Measurements from ENCODE around the gene PASK. TPM values are rescaled to one million over a fixed set of nuclear protein-coding genes. Genes with fewer than 3 reads are reported as not detected.

PASK gene
- polyA plus RNA-seq, 3 donors, result 0.56 to 4.3 (median 0.70) TPM

GRCh38 chr2:241153616-241154015 is 4.3 kb upstream of the PASK start:
- peaks cover 0 to 2% (median under 1%) of the 10 kb centered on the region in 3 donors for H3K27me3 Mint-ChIP-seq (ENCODE audit: low read depth in 3 of 3)
- intact Hi-C loops (cut with micrococcal nuclease), result loop anchor here (5.0 to 10.0 kb wide), 3 partner anchors 159 to 204 kb away; partner anchors contain the start of genes FARP2 (in 1 of the 2), HDLBP (in 1 of the 2), SEPTIN2 (in 1 of the 2) and SNED1 (in 1 of the 2)
- Histone ChIP-seq H4K20me1 (ENCODE audit: insufficient read depth, low read length) (peaks cover 37% of the 10 kb centered on the region), H3K79me2 (ENCODE audit: insufficient read depth, low read length) (peaks cover 33% of the 10 kb centered on the region), H3K36me3 (replicated peaks in 1 of 2; ENCODE audit: control insufficient read depth in 1 of 2, insufficient read depth in 2 of 2, low read length in 2 of 2) (peaks cover 19 to 44% of the 10 kb centered on the region in 2 donors), H3K9ac (ENCODE audit: insufficient read depth, low read length, poor library complexity, severe bottlenecking) (no peak overlapping the region), H3K9me3 (replicated peaks in 1 of 2; ENCODE audit: control insufficient read depth in 1 of 2, insufficient read depth in 1 of 2, low read length in 2 of 2) (no peaks in the 10 kb centered on the region), H2AFZ (ENCODE audit: insufficient read depth, low read depth, low read length, poor library complexity, severe bottlenecking) (no peak overlapping the region), H3K4me3 (replicated peaks in 1 of 3; ENCODE audit: low read depth in 2 of 3, low read length in 3 of 3) (no peak overlapping the region), H3K4me2 (replicated peaks; ENCODE audit: extremely low read depth, low read length, poor library complexity, severe bottlenecking) (no peak overlapping the region), H3K27me3 (ENCODE audit: control insufficient read depth in 2 of 2, insufficient read depth in 2 of 2, low read length in 2 of 2) (no peaks in the 10 kb centered on the region), H3K27ac (ENCODE audit: low read depth in 1 of 2, low read length in 2 of 2) (no peak overlapping the region), H3K4me1 (ENCODE audit: control insufficient read depth in 1 of 2, insufficient read depth in 2 of 2, low read length in 2 of 2) (peaks cover 15 to 26% of the 10 kb centered on the region in 2 donors)
- DNase-seq, result no peak
- TF ChIP-seq, protein P1, sequence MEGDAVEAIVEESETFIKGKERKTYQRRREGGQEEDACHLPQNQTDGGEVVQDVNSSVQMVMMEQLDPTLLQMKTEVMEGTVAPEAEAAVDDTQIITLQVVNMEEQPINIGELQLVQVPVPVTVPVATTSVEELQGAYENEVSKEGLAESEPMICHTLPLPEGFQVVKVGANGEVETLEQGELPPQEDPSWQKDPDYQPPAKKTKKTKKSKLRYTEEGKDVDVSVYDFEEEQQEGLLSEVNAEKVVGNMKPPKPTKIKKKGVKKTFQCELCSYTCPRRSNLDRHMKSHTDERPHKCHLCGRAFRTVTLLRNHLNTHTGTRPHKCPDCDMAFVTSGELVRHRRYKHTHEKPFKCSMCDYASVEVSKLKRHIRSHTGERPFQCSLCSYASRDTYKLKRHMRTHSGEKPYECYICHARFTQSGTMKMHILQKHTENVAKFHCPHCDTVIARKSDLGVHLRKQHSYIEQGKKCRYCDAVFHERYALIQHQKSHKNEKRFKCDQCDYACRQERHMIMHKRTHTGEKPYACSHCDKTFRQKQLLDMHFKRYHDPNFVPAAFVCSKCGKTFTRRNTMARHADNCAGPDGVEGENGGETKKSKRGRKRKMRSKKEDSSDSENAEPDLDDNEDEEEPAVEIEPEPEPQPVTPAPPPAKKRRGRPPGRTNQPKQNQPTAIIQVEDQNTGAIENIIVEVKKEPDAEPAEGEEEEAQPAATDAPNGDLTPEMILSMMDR (IDR thresholded peaks at IDR 0.05), result no peak
- peaks cover 24% of the 10 kb centered on the region for H3K4me1 Mint-ChIP-seq
- no peak overlapping the region for H3K4me3 Mint-ChIP-seq
- H3K27ac Mint-ChIP-seq, result no peak overlapping the region
- 76% methylated on average over 5 of the region's 7 CpGs for WGBS (ENCODE audit: insufficient coverage)
- H3K9me3 Mint-ChIP-seq, result no peaks in the 10 kb centered on the region
- H3K36me3 Mint-ChIP-seq, result peaks cover 30 to 34% of the 10 kb centered on the region in 2 donors

- no peaks in the 10 kb centered on the region for H3K9me3 Mint-ChIP-seq
- Histone ChIP-seq H3K79me2 (ENCODE audit: insufficient read depth, low read length) (peaks cover 33% of the 10 kb centered on the region), H4K20me1 (ENCODE audit: insufficient read depth, low read length) (peaks cover 33% of the 10 kb centered on the region), H3K4me2 (replicated peaks; ENCODE audit: extremely low read depth, low read length, poor library complexity, severe bottlenecking) (no peak overlapping the region), H3K9me3 (replicated peaks in 1 of 2; ENCODE audit: control insufficient read depth in 1 of 2, insufficient read depth in 1 of 2, low read length in 2 of 2) (no peaks in the 10 kb centered on the region), H3K27me3 (ENCODE audit: control insufficient read depth in 2 of 2, insufficient read depth in 2 of 2, low read length in 2 of 2) (no peaks in the 10 kb centered on the region), H3K4me1 (ENCODE audit: control insufficient read depth in 1 of 2, insufficient read depth in 2 of 2, low read length in 2 of 2) (peaks cover 16 to 31% of the 10 kb centered on the region in 2 donors), H3K9ac (ENCODE audit: insufficient read depth, low read length, poor library complexity, severe bottlenecking) (no peak overlapping the region), H2AFZ (ENCODE audit: insufficient read depth, low read depth, low read length, poor library complexity, severe bottlenecking) (no peak overlapping the region), H3K36me3 (replicated peaks in 1 of 2; ENCODE audit: control insufficient read depth in 1 of 2, insufficient read depth in 2 of 2, low read length in 2 of 2) (peaks cover 6 to 32% of the 10 kb centered on the region in 2 donors), H3K27ac (ENCODE audit: low read depth in 1 of 2, low read length in 2 of 2) (no peak overlapping the region), H3K4me3 (replicated peaks in 1 of 3; ENCODE audit: low read depth in 2 of 3, low read length in 3 of 3) (no peak overlapping the region)
- H3K27me3 Mint-ChIP-seq (ENCODE audit: low read depth in 3 of 3), result peaks cover 0 to 8% (median 2%) of the 10 kb centered on the region in 3 donors
- peak overlapping the region in 1 of 7 donors; percentile 31 for H3K27ac Mint-ChIP-seq
- no peak overlapping the region for H3K4me3 Mint-ChIP-seq
- intact Hi-C loops (cut with micrococcal nuclease), result loop anchor here (2.0 to 10.0 kb wide), 4 partner anchors 157 to 357 kb away; partner anchors contain the start of genes FARP2 (in 1 of the 2), HDLBP (in 1 of the 2), SEPTIN2 (in 1 of the 2) and SNED1 (in 1 of the 2)
- TF ChIP-seq, protein P1 (IDR thresholded peaks at IDR 0.05), result no peak
- peaks cover 17 to 20% of the 10 kb centered on the region in 2 donors for H3K36me3 Mint-ChIP-seq
- H3K4me1 Mint-ChIP-seq, result peaks cover 30% of the 10 kb centered on the region
- 98% methylated on average over 6 of the region's 8 CpGs for WGBS (ENCODE audit: insufficient coverage)
- no peak for DNase-seq
Measured at GRCh38 chr2:241151934-241152660, 2.8 kb upstream of the PASK start.
